M059J (cell line): ENCODE results near the gene IGSF21. TPM values are rescaled to one million over a fixed set of nuclear protein-coding genes. Genes with fewer than 3 reads are reported as not detected.

Experiments used
- DNase-seq: peaks from one replicate; pipeline ENCODE4 v3.0.0-alpha.2; 2012; ENCODE audit warnings: low read depth
- total RNA-seq: library from RNA; depleted of rRNA; stranded (reverse); fragments of >200 nt; shearing (Covaris generic); gene quantifications from 2 replicates; pipeline ENCODE4 v1.2.3, GENCODE V29; 2014

The IGSF21 gene
- total RNA-seq, 1 experiment from 2014 or later = not detected

DNA sequence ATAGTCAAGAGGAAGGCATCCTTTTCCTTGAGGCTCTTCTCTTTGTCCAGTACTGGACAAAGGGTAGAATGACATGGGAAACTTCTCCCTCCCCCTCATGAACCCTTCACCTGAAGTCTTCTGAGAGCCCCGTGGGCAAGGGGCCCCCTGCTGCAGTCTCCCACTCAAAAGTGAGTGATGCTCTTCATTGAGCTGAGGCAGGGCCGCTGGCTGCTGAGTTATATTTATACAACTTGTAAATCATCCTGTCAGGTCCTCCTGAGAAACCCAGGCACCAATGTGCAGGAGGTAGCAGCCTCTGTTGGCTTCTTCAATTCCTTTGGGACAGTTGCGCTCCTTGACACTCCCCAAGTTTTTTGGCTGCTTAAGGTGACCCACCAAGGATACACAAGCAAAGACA is 150.2 kb downstream of the IGSF21 start:
- DNase-seq = no peak

DNA sequence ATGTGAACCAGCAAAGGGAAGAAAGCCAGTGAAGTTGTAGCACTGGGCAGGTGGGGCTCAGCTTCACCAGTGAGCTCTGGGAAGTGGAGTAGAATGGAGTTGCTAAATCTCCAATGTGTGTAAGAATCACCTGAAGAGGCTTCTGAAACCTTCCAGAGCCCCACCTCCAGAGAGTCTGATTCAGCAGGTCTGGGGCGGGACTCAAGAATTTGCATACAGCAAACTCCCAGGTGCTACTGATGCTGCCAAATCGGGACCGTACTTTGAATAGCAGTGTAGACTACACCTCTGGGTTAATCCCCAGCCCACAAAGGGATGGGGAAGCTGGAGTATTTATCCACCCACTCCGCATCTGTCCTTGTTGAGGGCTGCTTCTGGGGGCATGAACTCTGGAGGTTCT is 154.3 kb downstream of the IGSF21 start:
- DNase-seq = no peak

DNA sequence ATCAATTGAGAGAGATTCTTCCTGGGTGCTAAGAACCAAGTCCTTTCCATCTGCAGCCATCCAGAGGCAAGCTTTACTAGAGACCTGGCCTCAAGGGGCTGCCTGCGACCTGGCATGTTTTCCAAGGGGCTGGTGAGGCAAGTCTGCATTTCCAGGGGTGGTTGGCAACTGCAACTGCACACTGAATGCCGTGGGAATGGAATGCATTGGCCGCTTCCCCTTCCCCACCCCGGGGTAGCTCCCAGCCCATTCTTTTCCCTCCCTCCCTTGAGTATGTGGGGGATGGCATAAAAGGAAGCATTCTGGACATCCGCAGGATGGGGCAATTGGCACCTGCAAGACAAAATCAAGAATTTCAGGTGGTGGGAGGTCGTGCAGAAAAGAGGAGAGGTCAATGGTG is 155.1 kb downstream of the IGSF21 start:
- no peak for DNase-seq

DNA sequence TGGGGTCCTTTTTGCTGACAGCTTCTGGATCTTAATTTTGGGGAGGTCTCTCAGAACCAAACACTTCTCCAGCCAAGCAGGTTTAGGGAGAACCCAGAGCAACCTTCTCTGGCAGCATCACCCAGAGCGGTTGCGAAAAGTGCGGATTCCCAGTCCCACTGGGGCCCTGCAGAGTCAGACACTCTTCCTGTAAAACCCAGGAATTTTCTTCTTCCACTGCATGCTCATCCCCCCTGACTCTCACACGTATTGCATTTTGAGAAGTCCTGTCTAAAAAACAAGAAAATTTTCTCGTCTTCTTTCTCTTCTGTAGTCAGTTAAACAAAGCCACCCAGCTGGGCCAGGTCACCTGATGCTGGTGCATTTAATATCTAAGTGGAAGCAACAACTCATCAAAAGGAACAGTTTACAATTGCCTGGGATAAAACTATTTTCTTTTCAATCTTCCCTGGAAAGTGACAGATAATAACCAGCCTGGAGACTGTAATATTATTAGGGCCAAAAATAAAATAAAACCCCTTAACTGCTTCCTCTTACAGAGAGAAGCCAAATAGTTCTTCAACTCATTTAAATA is 156.0 kb downstream of the IGSF21 start:
- DNase-seq = no peak

DNA sequence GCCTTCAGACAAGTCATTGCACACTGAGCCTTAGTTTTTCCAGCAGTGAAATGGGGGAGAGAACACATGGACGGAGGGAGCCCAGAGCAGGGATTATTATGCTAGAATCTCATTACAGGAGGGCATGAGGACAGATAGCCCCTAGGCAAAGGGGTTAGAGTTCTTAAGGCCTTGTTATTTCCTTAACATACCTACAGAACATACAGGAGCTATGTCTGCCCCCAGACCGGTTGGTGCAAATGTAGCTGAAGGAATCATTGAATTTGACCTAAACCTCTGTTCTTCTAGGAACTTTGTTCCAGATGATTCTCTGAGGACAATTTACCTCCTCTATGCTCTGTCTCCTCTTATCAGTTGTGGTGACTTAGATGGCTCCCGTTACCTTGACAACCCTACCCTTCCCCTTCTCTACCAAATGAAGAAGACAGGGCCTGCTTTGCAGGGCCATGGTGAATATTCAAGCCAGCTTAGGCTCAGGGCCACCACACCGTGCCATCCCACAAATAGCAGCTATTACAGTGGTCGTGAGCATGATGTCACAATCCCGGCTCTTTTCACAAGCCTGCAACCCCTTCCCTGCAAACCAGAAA is 156.9 kb downstream of the IGSF21 start:
- no peak for DNase-seq

DNA sequence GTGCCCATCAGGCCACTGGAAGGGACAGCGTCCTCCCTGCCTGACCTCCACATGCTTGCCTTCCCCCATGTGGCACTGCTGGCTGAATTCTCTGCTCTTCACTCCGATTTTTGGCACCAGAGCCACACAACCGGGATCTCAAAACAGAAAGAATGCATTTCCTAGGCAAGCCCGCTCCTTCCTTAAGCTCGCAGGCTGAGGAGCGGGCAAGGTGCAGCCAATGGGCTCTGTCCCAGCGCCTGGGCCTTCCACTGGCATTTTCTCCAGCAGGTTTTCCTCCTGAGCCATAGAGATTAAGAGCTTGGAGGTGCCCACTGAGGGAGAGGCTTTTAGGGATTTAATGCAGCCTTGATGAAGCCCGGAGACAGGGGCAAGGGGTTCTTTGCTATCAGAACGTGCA is 158.0 kb downstream of the IGSF21 start:
- no peak for DNase-seq

DNA sequence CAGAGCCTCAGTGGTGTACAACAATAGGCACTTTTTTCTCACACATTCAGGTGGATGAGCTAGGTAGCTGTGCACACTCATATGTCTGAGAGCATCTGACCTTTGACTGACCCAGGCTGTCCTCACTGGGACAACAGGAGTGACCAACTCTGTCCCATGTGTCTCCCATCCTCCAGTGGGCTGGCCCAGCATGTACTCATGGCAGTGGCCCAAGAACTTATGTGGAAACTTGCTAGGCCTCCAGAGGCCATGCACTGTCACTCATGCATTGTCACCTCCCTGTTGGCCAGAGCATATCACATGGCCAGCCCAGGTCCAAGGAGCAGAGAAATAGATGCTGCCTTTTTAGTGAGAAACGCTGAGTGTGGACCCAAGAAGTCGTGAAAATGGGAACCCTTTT is 158.8 kb downstream of the IGSF21 start:
- no peak for DNase-seq

DNA sequence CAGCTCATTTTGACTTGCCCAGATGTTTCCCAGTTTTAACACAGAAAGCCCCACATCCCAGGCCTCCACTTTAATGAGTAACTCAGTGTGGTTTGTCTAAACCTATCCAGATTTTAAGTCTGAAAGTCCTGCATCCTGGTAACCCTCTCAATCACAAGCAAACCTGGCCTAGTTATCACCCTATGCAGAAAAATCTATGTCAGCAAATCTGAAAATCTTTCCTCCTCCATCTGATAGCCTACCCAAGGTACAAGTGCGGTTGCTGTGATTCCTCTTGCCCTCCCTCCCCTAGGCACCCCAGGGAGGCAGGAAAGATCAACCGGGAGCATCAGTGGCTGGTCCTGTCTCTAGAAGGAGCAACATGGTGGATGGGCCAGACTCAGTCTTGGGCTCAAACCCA is 163.7 kb downstream of the IGSF21 start:
- DNase-seq = no peak

DNA sequence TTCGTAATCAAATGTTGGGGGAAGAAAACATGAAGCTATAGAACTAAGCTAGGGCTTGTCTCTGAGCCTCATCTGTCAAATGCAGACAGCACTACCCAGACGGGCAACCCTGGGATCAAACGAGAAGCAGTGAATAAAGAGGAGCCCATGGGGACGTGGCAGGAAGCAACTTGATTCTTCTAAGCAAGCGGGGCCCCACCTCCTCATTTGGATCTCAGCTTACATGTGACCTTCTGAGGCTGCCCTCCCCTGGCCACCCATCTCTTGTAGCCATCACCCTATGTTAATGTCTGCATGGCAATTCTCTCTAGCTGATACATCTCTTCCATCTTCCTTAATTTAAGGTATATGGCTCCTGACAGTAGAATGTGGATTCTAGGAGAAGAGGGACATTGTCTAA is 171.3 kb downstream of the IGSF21 start:
- no peak for DNase-seq

DNA sequence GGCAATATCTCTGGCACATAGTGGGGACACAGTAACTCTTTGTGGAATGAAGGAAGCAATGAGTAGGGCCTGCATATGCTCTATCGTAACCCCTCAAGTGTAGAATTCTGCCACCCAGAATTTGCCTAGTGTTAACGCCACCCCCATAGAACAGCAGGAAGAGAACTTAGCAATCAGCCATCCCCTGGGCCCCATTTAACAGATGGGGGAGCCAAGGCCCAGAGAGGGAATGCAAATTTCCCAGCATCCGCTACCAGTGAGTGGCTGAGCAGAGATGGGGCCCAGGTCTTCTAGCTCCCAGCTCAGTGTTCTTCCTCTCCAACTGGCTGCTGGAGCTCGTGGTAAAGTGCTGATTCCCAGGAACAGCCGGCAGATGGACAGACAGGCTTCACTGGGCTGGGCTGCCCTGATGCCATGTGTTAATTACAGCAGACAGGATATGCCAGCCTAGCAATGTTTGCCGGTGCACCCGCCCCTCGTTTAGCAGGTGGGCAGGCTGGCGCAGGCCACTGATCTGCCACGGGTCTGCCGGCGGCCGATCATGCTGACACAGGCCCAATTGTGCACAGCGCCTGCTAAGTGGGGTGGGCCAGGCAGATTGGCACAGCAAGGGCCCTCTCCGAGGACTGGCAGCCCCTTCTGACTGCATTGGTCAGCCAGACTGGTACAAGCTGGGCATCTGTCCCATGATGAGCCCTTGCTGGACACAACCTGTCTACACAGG is 171.9 kb downstream of the IGSF21 start:
- DNase-seq = no peak

DNA sequence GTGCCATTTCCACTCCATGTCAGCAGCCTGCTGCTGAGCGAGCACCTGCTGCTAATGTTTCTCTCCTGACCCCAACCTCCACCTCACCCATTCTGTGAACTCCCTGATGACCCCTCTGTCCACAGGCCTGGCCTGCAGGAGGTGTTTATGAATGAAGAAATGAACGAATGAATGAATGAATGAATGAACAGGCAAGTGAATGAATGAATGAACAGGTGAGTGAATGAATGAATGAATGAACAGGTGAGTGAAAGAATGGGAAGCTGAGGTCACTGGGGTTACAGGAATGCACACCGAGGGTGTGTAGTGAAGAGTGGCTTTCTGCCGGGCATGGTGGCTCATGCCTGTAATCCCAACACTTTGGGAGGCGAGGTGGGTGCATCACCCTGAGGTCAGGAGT is 173.4 kb downstream of the IGSF21 start:
- no peak for DNase-seq

DNA sequence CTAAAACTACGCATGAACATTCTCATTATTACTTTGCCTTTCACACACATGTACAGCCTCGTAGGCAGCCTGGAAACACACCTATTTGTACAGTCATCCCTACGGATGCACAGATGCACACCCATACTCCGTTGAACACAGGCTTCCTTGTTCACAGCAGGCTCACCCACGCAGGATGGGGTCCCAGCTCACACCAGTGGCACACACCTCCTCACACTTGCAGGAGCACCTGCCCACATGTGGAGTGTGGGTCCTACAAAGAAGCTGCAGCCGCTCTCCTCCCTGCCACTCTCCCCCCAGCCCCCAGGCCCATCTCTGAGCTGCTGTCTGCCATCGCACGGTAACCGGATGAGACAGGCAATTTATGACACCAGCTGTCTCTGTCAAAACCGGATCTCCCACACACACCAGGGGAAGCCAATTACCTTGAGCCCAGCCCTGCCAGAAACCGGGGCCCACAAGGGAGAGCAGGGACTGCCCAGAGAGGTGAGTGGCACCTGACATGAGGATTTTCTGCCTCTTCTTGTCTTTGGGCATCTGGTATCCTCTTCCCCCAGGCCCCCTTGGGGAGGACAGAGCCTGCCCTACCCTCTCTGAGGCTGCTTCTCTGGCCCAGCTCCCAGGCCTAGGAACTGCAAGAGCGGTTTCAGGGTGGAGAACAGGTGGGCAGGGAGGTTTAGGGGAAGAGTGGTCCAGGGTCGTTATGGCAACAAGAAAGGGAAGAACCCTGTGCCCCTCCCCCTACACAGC is 175.4 kb downstream of the IGSF21 start:
- DNase-seq = no peak

DNA sequence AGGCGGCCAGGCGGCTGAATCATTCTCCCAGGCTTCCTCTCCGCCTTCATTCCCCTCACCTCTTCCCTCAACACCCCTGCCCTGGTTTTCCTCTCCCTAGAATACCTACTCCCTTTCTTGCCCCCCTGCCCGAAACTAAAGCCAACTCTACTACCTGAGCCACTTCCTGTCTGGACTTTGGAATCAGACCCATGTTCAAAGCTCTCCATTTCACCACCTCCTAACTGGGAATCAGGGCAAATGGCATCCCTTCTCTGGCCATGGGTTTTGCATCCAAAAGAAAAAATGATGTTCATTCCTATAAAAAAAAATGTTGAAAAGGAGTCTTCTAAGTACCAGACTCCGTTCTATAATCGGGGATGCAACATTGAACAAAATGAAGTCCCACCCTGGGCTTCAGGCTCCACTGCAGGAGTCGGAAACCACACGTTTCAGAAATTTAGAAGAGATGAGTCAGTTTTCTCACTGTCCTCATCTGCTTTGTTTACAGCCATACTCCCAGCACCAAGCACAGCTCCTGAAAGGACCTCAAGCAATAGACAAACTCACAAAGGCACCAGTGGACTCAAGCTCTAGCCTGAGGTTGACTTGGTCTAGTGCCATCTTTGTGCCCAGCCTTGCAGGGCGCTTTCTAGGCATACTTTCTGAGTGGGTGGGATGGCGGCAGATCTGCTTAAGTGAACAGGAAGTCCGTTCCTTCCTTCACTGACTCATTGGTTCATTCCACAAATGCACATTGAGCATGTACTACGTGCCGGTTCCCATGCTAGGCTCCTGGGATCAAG is 176.2 kb downstream of the IGSF21 start:
- peak; percentile 46 for DNase-seq

DNA sequence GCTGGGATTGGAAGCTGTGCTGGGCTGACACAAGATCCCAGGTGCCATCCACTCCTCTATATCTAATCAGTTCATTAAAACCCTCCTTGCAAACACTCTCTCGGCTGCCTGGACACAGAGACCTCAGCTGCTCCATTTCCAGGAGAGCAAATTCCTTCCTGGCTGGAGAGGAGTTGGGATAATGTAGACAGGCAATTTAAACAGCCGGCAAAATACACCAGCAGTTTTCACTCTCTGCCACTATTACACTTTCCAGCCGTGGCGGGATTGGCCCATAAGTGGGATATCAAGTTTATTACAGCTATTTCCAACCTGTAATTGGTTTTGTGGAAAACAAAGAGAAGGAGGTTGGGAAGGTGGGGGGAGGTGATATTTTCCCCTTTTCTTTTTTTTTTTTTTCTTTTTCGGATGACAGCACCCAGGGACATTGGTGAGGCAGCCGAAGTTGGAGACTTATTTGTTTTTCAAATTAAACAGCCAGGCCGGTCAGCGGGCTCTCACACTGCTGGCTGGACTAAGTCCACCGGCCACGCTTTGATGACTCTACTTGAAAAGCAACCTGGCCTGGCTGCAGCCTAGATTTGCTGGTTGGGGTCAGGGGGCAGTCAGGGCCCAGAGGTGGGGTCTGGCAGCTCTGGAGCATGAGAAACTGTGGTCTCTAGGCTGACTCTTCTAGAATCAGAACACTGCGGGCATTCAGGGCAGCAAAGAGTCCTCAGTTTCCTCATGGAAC is 177.4 kb downstream of the IGSF21 start:
- no peak for DNase-seq

DNA sequence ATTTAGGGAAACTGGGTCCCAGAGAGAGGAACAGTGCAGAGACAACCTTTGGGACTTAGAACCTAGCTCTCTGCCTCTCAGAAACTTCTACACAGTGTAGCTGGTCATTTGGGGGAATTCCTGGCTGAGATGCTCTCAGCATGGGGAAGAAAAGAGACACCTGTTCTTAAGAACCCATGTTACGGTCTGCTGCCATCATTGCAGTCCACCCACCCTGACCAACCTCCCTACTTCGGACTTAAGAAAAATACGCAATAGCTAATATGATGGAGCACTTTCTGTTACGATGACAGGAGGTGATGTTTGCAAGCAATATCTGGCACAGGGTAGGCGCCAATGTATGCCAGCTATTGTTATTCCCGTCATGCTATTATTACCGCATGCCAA is 177.9 kb downstream of the IGSF21 start:
- no peak for DNase-seq

DNA sequence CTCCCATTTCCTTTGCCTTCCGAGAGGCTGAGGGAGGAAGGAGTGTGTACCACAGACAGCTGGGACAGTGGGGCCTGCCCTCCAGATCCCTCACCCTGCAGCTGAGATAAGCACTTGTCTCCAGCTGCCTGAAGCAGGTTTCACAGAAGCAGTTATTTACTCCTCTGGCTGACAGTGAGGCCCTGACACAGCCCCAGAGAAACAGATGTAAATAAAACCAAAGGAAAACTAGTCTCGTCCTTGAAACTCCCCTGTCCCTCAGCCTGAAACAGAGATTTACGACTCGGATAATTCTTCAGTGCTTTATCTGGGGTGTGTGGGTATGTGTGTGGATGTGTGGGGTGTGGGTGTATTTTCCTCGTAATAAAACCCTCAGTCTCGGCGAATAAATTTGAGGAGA is 181.1 kb downstream of the IGSF21 start:
- DNase-seq = no peak

DNA sequence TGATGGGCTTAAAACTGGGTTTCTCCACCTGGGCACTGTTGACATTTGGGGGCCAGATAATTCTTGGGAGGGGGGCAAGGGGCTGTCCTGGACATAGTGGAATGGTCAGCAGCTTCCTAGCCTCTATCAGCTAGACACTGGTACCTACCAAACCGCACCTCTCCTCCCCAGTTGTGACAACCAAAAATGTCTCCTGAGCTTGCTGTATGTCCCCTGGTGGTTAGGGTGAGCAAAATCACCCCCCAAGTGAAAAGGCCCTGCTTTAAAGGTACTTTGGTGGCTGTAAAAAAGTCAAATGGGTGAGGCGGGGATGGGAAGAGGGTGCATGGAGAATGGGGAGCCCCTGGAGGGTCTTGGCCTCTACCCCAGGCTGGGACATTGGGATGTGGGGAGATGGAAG is 182.0 kb downstream of the IGSF21 start:
- no peak for DNase-seq

DNA sequence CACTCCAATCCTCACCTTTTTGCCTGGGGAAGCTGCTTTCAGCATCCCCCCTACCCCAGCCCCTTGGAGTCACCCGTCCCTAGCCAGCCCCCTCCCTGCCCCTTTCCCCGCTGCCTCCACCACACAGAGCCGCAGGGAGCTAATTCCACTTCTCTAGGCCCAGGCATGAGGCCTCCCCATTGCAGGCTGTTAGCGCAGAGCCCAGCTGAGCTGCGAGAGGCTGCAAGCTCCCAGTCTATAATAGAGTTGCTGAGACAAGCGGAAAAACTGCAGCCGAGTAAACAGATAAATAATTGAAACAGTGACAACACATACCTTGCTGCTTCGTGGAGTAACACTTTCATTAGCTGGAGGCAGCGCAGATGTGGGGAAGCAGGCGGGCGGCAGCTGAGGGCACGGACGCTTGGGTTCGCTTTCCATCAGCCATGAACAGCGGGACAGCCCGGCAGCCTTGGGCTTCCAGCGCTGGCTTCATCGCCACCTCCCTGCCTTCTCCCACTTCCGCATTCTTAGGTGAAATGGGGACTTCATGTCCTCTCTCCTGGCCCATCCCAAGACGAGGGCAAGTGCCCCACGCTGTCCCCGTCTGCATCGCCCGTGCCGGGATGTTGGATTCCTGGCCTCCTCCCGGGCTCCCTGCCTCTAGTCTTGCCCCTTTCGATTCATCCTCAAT is 183.3 kb downstream of the IGSF21 start:
- DNase-seq = no peak

DNA sequence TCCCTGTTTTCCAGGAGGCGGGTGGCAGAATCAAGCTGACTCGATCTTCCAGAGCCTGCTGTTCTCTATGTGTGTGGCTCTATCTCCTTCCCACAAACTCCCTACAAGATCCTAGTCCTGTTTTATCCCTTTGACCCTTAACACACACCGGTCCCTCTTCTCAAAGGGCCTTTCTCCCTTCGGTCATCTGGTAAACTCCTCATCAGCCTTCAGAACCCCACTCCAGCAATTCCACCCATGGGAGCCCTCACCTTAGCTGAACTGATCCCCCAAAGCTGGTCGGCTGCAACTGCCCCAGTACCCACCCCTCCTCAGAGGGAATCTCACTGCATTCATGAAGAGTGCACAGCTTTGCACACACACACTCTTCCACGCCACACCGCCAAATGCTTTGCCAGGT is 184.9 kb downstream of the IGSF21 start:
- no peak for DNase-seq

DNA sequence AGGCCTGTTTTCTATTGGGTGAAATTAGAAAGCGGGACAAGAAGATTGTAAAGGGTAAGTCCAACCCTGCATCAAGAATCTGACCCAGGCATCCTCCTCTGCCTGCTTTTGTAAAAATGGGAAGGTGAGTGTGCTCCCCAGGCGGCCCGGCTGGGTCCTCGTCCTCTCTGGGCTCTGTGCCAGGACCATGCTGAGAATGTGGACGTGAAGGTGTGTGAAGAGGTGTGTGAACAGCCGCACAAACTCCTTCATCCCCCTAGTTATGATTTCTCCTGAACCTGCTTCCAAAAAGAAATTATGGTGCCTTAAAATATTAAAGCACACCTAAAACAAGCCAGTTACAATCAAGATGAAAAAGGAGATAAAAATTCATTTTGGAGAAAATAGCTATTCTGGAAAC is 185.7 kb downstream of the IGSF21 start:
- no peak for DNase-seq
